Medulla oblongata (tissue), 1 donor: Measurements from ENCODE around the gene MBP.
A peak's percentile ranks its signal among the peaks of the same experiment; 100 is the strongest.

ENCODE experiments used
- DNase-seq: peaks from one replicate; pipeline ENCODE4 v3.0.0-alpha.2; 2015; ENCODE audit errors: extremely low spot score

MBP gene

GRCh38 chr18:77114415-77115191 lies 18.0 kb downstream of the MBP start:
- peak; percentile 93 for DNase-seq

GRCh38 chr18:77114152-77114414 lies 18.5 kb downstream of the MBP start:
- no peak for DNase-seq

- no peak for DNase-seq
Observed at GRCh38 chr18:77113361-77114151, 19.0 kb downstream of the MBP start.

GRCh38 chr18:77112747-77113092 lies 19.9 kb downstream of the MBP start:
- no peak for DNase-seq

GRCh38 chr18:77111951-77112746 lies 20.4 kb downstream of the MBP start:
- DNase-seq = peak; percentile 31

- DNase-seq = no peak
Observed at GRCh38 chr18:77111449-77111848, 21.1 kb downstream of the MBP start.

- DNase-seq = no peak
Observed at GRCh38 chr18:77110936-77111335, 21.6 kb downstream of the MBP start.

GRCh38 chr18:77110400-77110799 lies 22.2 kb downstream of the MBP start:
- no peak for DNase-seq

GRCh38 chr18:77109648-77110019 lies 22.9 kb downstream of the MBP start:
- no peak for DNase-seq

GRCh38 chr18:77108821-77109647 lies 23.5 kb downstream of the MBP start:
- DNase-seq = no peak

GRCh38 chr18:77108001-77108692 lies 24.4 kb downstream of the MBP start:
- DNase-seq = peak; percentile 93

- peak; percentile 45 for DNase-seq
Observed at GRCh38 chr18:77107292-77107691, 25.3 kb downstream of the MBP start.

- no peak for DNase-seq
Observed at GRCh38 chr18:77106331-77106730, 26.3 kb downstream of the MBP start.

- no peak for DNase-seq
Observed at GRCh38 chr18:77105680-77106079, 26.9 kb downstream of the MBP start.

GRCh38 chr18:77105028-77105427 lies 27.6 kb downstream of the MBP start:
- DNase-seq = no peak

GRCh38 chr18:77103991-77104531 lies 28.5 kb downstream of the MBP start:
- DNase-seq = no peak

- DNase-seq = no peak
Observed at GRCh38 chr18:77103187-77103850, 29.3 kb downstream of the MBP start.

GRCh38 chr18:77102259-77103040 lies 30.1 kb downstream of the MBP start:
- no peak for DNase-seq

GRCh38 chr18:77101410-77102258 lies 30.9 kb downstream of the MBP start:
- DNase-seq = peak; percentile 80
